ENCODE data around the gene DMBT1. TPM values are rescaled to one million over a fixed set of nuclear protein-coding genes. Genes with fewer than 3 reads are reported as not detected.

Gene DMBT1
- total RNA-seq, 1 donor from 2014 or later, result 78.6 TPM

DNA sequence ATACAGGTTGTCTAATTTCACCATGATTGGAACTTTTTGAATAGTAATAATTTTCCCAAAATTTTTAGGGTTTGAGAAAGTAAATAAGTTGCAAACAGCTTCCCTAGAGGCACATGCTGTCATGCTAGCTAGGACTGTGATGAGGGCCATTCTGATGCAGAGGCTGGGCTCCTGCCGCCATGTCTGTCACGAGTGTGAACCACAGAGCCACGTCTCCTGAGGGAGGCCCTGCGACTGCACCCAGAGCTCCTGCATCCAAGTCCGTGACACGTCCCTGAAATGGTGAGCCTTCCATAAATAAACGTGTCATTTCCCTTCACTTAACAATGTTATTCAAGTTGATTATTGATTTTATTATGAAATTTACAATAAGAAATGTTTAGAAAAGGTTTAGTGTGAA is 99.1 kb downstream of the DMBT1 start:
- DNase-seq (no peak), ATAC-seq (no peak)
- intact Hi-C loops (cut with DNase I), result no loop called here
- H3K27ac ChIP-seq, result no peak overlapping the region
- no peaks in the 10 kb centered on the region for H3K36me3 ChIP-seq
- TF ChIP-seq, protein P1, sequence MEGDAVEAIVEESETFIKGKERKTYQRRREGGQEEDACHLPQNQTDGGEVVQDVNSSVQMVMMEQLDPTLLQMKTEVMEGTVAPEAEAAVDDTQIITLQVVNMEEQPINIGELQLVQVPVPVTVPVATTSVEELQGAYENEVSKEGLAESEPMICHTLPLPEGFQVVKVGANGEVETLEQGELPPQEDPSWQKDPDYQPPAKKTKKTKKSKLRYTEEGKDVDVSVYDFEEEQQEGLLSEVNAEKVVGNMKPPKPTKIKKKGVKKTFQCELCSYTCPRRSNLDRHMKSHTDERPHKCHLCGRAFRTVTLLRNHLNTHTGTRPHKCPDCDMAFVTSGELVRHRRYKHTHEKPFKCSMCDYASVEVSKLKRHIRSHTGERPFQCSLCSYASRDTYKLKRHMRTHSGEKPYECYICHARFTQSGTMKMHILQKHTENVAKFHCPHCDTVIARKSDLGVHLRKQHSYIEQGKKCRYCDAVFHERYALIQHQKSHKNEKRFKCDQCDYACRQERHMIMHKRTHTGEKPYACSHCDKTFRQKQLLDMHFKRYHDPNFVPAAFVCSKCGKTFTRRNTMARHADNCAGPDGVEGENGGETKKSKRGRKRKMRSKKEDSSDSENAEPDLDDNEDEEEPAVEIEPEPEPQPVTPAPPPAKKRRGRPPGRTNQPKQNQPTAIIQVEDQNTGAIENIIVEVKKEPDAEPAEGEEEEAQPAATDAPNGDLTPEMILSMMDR (IDR thresholded peaks at IDR 0.05), result no peak
- H3K4me3 ChIP-seq, result no peak overlapping the region
- no peaks in the 10 kb centered on the region for H3K9me3 ChIP-seq
- peaks cover 11% of the 10 kb centered on the region for H3K4me1 ChIP-seq
- no peaks in the 10 kb centered on the region for H3K27me3 ChIP-seq

DNA sequence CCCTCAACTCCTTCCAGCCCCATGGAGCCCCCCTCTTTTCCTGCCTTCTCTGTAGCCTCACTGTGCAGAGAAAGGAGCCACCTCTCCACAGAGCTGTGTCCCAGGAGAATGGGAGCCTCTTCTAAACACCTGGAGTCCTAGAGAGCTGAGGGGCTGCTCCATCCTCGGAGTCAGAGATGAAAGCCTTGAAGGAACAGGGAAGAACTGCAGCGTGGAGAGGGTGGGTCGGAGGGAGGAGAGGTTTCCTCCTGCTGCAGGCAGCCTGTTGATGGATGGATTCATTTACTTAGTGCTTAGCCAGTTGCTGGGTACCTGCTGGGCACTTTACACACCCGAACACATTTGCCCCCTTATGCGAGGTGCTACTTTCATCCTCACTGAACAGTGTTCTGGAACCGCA is 100.1 kb downstream of the DMBT1 start:
- DNase-seq, result no peak
- ATAC-seq, result no peak
- Histone ChIP-seq H3K27me3 (no peaks in the 10 kb centered on the region), H3K9me3 (no peaks in the 10 kb centered on the region), H3K36me3 (no peaks in the 10 kb centered on the region), H3K27ac (no peak overlapping the region), H3K4me3 (no peak overlapping the region), H3K4me1 (peaks cover 11% of the 10 kb centered on the region)
- TF ChIP-seq, protein P1 (IDR thresholded peaks at IDR 0.05), result no peak
- intact Hi-C loops (cut with DNase I), result no loop called here

DNA sequence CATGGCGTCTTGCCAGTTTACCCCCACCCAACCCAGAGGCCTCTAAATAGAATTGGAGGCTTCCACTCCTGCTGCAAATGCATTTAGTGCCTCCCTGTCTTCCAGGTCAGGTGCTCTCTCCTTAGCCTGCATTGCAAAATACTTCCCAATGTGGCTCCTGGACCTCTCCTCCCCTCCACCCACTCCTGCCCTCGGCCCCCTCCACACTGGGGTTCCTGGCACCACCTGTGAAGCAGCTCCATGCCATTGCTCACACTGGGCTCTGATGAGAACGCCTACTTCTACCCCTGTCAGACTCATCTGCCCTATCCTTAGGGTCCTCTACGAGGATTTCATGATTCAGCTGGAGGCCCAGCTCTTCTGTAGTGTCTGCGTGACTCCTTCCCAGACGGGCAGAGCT is 101.7 kb downstream of the DMBT1 start:
- Histone ChIP-seq H3K4me3 (no peak overlapping the region), H3K27me3 (no peaks in the 10 kb centered on the region), H3K9me3 (no peaks in the 10 kb centered on the region), H3K27ac (no peak overlapping the region), H3K36me3 (no peaks in the 10 kb centered on the region), H3K4me1 (peaks cover 3% of the 10 kb centered on the region)
- DNase-seq, result no peak
- TF ChIP-seq, protein P1 (IDR thresholded peaks at IDR 0.05), result no peak
- ATAC-seq, result peak; percentile 15
- intact Hi-C loops (cut with DNase I), result no loop called here

DNA sequence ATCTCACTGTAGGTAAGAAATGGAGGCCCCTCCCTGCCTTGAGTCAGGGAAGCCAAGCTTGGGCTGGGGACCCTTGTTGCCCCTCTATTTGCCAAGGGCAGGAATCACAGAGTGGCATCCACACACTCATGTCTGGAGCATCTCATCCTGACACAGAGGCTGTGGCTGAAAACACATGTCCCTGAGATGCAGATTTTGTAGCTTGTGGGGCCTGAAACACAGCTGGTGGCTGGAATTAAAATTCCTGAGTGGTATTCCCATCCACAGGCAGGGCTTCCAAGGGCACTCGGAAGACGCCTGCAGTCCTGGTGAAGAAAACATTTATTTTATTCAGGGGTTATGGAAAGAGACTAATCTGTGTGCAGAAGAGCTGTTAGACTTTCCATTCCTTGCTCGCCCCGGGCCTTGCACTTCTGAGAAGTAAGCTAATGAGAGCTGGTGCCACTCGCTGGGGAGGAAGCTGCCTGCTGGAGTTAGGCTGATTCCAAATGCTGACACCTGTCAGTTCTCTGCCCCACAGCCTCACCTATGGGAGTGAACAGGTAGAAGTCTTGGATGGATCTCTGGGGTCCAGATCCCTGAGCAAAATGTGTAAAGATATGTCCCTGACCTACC is 103.1 kb downstream of the DMBT1 start:
- DNase-seq, result no peak
- H3K4me3 ChIP-seq, result no peak overlapping the region
- no peaks in the 10 kb centered on the region for H3K36me3 ChIP-seq
- no peak overlapping the region for H3K27ac ChIP-seq
- no peak for ATAC-seq
- intact Hi-C loops (cut with DNase I), result no loop called here
- TF ChIP-seq, protein P1 (IDR thresholded peaks at IDR 0.05), result no peak
- H3K4me1 ChIP-seq, result no peaks in the 10 kb centered on the region
- no peaks in the 10 kb centered on the region for H3K27me3 ChIP-seq
- no peaks in the 10 kb centered on the region for H3K9me3 ChIP-seq

DNA sequence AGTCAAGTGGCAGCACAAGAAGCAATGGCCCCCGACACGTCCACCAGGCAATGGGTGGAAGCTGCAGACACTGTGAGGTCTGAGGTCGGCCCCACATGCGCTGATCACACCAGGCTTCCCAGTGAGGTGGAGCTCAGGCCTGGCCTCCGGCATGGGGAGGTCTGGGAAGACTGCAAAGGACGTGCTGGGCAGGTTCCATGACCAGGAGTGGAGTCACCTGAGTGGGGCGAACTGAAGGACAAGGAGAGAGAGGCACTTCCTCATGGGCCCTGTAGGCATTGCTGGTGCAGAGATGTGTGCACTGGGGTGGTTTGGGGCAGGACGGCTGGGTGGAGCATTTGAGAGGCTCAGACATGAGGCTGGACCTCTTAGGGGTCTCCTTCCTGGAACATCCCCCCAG is 103.9 kb downstream of the DMBT1 start:
- H3K27ac ChIP-seq, result no peak overlapping the region
- DNase-seq (no peak), ATAC-seq (peak; percentile 41)
- no peaks in the 10 kb centered on the region for H3K36me3 ChIP-seq
- no peaks in the 10 kb centered on the region for H3K27me3 ChIP-seq
- intact Hi-C loops (cut with DNase I), result no loop called here
- no peak overlapping the region for H3K4me3 ChIP-seq
- no peaks in the 10 kb centered on the region for H3K9me3 ChIP-seq
- no peaks in the 10 kb centered on the region for H3K4me1 ChIP-seq
- TF ChIP-seq, protein P1 (IDR thresholded peaks at IDR 0.05), result no peak

Data from upper lobe of right lung (tissue), 1 donor.